Measurements from ENCODE around the gene SLC15A5. TPM values are rescaled to one million over a fixed set of nuclear protein-coding genes. Genes with fewer than 3 reads are reported as not detected.

SLC15A5 gene
- total RNA-seq, 1 donor from 2014 or later, result not detected

DNA sequence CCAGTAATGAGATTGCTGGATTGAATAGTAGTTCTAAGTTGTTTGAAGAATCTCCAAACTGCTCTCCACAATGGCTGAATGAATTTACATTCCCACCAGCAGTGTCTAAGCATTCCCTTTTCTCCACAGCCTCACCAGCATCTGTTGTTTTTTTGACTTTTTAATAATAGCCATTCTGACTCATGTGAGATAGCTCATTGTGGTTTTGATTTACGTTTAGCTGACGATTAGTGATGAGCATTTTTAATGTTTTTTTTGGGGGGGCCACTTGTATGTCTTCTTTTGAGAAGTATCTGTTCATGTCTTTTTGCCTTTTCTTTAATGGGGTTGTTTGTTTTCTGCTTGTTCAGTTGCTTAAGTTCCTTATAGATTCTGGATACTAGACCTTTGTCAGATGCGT, 8.1 kb upstream of the SLC15A5 start:
- Mint-ChIP-seq H3K36me3 (ENCODE audit: low read depth) (no peaks in the 10 kb centered on the region), H3K9me3 (ENCODE audit: low read depth) (peaks cover 14% of the 10 kb centered on the region), H3K4me3 (ENCODE audit: unreplicated experiment) (no peak overlapping the region), H3K27ac (ENCODE audit: unreplicated experiment) (no peak overlapping the region), H3K27me3 (ENCODE audit: low read depth) (no peaks in the 10 kb centered on the region), H3K4me1 (ENCODE audit: low read depth) (no peaks in the 10 kb centered on the region)
- no peak for DNase-seq (ENCODE audit: low spot score)
- TF ChIP-seq, protein P1, sequence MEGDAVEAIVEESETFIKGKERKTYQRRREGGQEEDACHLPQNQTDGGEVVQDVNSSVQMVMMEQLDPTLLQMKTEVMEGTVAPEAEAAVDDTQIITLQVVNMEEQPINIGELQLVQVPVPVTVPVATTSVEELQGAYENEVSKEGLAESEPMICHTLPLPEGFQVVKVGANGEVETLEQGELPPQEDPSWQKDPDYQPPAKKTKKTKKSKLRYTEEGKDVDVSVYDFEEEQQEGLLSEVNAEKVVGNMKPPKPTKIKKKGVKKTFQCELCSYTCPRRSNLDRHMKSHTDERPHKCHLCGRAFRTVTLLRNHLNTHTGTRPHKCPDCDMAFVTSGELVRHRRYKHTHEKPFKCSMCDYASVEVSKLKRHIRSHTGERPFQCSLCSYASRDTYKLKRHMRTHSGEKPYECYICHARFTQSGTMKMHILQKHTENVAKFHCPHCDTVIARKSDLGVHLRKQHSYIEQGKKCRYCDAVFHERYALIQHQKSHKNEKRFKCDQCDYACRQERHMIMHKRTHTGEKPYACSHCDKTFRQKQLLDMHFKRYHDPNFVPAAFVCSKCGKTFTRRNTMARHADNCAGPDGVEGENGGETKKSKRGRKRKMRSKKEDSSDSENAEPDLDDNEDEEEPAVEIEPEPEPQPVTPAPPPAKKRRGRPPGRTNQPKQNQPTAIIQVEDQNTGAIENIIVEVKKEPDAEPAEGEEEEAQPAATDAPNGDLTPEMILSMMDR (IDR thresholded peaks at IDR 0.05), result no peak

DNA sequence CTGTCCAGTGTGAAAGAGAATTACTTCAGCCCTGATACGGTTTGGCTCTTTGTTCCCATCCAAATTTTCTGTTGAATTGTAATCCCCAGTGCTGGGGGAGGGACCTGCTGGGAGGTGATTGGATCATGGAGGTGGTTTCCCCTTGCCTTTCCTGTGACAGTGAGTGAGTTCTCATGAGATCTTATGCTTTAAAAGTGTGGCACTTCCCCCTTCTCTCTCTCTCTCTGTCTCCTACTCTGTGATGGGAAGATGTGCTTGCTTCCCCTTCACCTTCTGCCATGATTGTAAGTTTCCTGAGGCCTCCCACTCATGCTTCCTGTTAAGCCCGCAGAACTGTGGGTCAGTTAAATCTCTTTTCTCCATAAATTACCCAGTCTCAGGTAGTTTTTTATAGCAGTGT, 5.5 kb upstream of the SLC15A5 start:
- no peak overlapping the region for H3K27ac Mint-ChIP-seq (ENCODE audit: unreplicated experiment)
- TF ChIP-seq, protein P1 (IDR thresholded peaks at IDR 0.05), result no peak
- no peaks in the 10 kb centered on the region for H3K27me3 Mint-ChIP-seq (ENCODE audit: low read depth)
- peaks cover 14% of the 10 kb centered on the region for H3K9me3 Mint-ChIP-seq (ENCODE audit: low read depth)
- no peaks in the 10 kb centered on the region for H3K36me3 Mint-ChIP-seq (ENCODE audit: low read depth)
- no peaks in the 10 kb centered on the region for H3K4me1 Mint-ChIP-seq (ENCODE audit: low read depth)
- no peak for DNase-seq (ENCODE audit: low spot score)
- no peak overlapping the region for H3K4me3 Mint-ChIP-seq (ENCODE audit: unreplicated experiment)

DNA sequence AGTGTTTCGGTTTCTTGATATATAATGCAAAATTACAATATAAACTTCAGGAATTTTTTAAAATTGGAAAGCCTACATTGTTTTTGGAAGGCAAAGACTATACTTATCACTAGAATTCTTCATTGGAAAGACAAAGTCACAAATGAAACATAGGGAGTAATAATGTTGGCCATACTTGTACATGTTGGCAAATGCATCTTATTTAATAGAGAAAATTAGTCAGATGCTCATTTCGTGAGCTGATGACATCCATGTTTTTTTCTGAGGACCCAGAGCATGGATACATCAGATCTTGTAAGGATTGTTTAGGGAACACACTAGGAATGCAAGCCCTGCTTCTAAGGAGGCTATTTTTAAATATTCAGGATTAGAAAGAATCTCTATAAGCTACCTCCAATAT, 4.6 kb upstream of the SLC15A5 start:
- H3K4me3 Mint-ChIP-seq (ENCODE audit: unreplicated experiment), result no peak overlapping the region
- peaks cover 10% of the 10 kb centered on the region for H3K9me3 Mint-ChIP-seq (ENCODE audit: low read depth)
- H3K27me3 Mint-ChIP-seq (ENCODE audit: low read depth), result no peaks in the 10 kb centered on the region
- H3K36me3 Mint-ChIP-seq (ENCODE audit: low read depth), result no peaks in the 10 kb centered on the region
- H3K27ac Mint-ChIP-seq (ENCODE audit: unreplicated experiment), result no peak overlapping the region
- H3K4me1 Mint-ChIP-seq (ENCODE audit: low read depth), result no peaks in the 10 kb centered on the region
- DNase-seq (ENCODE audit: low spot score), result no peak
- TF ChIP-seq, protein P1 (IDR thresholded peaks at IDR 0.05), result no peak

DNA sequence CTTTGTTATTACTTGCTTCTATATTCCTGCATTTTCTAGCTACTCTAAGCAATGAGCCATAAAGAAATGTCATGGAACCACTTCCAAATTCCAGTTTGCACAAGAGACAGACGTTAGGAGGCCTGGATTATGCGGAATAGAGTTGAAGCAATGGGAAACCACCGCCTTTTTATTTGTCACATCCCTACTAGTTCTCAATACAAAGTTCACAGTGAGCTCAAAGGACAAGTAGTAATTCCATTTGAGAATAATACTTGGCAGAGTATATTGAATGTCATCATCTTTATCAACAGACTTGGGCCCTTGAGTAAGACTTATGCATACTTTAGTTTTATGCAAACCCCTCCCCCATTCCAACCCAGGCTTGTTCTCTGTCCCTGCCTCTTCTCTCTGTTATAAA, 3.7 kb upstream of the SLC15A5 start:
- Mint-ChIP-seq H3K9me3 (ENCODE audit: low read depth) (peaks cover 5% of the 10 kb centered on the region), H3K36me3 (ENCODE audit: low read depth) (no peaks in the 10 kb centered on the region), H3K27ac (ENCODE audit: unreplicated experiment) (no peak overlapping the region), H3K4me1 (ENCODE audit: low read depth) (no peaks in the 10 kb centered on the region), H3K4me3 (ENCODE audit: unreplicated experiment) (no peak overlapping the region), H3K27me3 (ENCODE audit: low read depth) (no peaks in the 10 kb centered on the region)
- TF ChIP-seq, protein P1 (IDR thresholded peaks at IDR 0.05), result no peak
- no peak for DNase-seq (ENCODE audit: low spot score)

DNA sequence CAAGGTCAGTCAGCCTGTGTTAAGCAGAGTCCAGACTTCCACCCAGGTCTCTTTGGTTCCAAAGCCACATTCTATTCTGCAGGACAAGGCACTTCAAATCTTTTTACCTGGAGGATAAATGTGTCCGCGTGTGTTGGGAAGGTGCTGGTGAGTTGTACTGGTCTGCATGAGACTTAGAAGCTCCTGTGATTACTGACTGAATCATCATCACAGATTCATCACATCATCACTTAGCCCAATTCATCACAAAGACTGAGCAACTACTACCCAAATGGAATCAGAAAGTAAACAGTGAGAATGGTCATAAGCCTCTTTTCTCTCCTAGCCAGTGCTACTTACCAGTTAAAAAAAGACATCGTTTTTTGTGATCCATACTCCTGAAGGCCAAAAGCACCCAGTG, 5.3 kb downstream of the SLC15A5 start:
- Mint-ChIP-seq H3K27me3 (ENCODE audit: low read depth) (no peaks in the 10 kb centered on the region), H3K4me1 (ENCODE audit: low read depth) (no peaks in the 10 kb centered on the region), H3K4me3 (ENCODE audit: unreplicated experiment) (no peak overlapping the region), H3K36me3 (ENCODE audit: low read depth) (no peaks in the 10 kb centered on the region), H3K9me3 (ENCODE audit: low read depth) (no peaks in the 10 kb centered on the region), H3K27ac (ENCODE audit: unreplicated experiment) (no peak overlapping the region)
- TF ChIP-seq, protein P1 (IDR thresholded peaks at IDR 0.05), result no peak
- no peak for DNase-seq (ENCODE audit: low spot score)
